Naive B cell (primary cell): Measurements from ENCODE around the gene EGFLAM. TPM values are rescaled to one million over a fixed set of nuclear protein-coding genes. Genes with fewer than 3 reads are reported as not detected.
"Not testable (repeated sequence)": the region's sequence is repeated elsewhere in the genome, so short reads cannot be mapped to it uniquely, and the experiment has no call there.

Experiments used
- ATAC-seq, 2 donors: fragments of 150-1000 bp; cut with Tn5 transposase; 2 replicates each; pipeline ENCODE4 v1.10.0; 2021; ENCODE audit warnings: low read depth in 2 of 2, mild to moderate bottlenecking in 2 of 2, moderate library complexity in 2 of 2
- DNase-seq: peaks from one replicate; pipeline ENCODE4 v3.0.0; 2022
- H3K27ac Mint-ChIP-seq, 6 donors: one replicate each; pipeline ENCODE4 v1.8.0; 2020 to 2022; ENCODE audit warnings: mild to moderate bottlenecking in 6 of 6, mixed read lengths in 6 of 6, moderate library complexity in 5 of 6, inconsistent platforms in 2 of 6
- H3K27me3 Mint-ChIP-seq, 3 donors: one replicate each; pipeline ENCODE4 v1.8.0; 2021 to 2022; ENCODE audit warnings: mixed read lengths in 3 of 3, mild to moderate bottlenecking in 1 of 3
- H3K36me3 Mint-ChIP-seq, 2 donors: one replicate each; pipeline ENCODE4 v1.8.0; 2020 to 2022; ENCODE audit warnings: mixed read lengths in 2 of 2, inconsistent platforms in 1 of 2, mild to moderate bottlenecking in 1 of 2
- H3K4me1 Mint-ChIP-seq, 3 donors: one replicate each; pipeline ENCODE4 v1.8.0; 2020 to 2022; ENCODE audit warnings: mixed read lengths in 3 of 3, inconsistent platforms in 1 of 3, mild to moderate bottlenecking in 1 of 3, moderate library complexity in 1 of 3
- H3K4me3 Mint-ChIP-seq, 8 donors: one replicate each; pipeline ENCODE4 v1.8.0; 2020 to 2022; ENCODE audit warnings: mild to moderate bottlenecking in 8 of 8, mixed read lengths in 8 of 8, moderate library complexity in 8 of 8, inconsistent platforms in 2 of 8
- H3K9me3 Mint-ChIP-seq, 7 donors: one replicate each; pipeline ENCODE4 v1.8.0; 2020 to 2022; ENCODE audit warnings: mixed read lengths in 7 of 7, mild to moderate bottlenecking in 5 of 7, inconsistent platforms in 2 of 7, moderate library complexity in 1 of 7
- polyA plus RNA-seq, 6 donors: library from polyadenylated mRNA; unstranded; fragments of 300-500 nt; fragmentation: Illumina TruSeq; gene quantifications; one replicate each; pipeline ENCODE4 v1.2.3, GENCODE V29; 2021; ENCODE audit warnings: low read depth in 6 of 6

The EGFLAM gene
- polyA plus RNA-seq, 6 donors from 2014 or later = not detected

GRCh38 chr5:38403877-38404635, 145.7 kb downstream of the EGFLAM start:
- no peaks in the 10 kb centered on the region for H3K36me3 Mint-ChIP-seq
- DNase-seq (no peak), ATAC-seq (no peak)
- no peak overlapping the region for H3K27ac Mint-ChIP-seq
- no peak overlapping the region for H3K4me3 Mint-ChIP-seq
- no peaks in the 10 kb centered on the region for H3K4me1 Mint-ChIP-seq
- H3K27me3 Mint-ChIP-seq = peaks cover 34 to 50% (median 41%) of the 10 kb centered on the region in 3 donors
- H3K9me3 Mint-ChIP-seq = peaks cover 0 to 3% (median 0%) of the 10 kb centered on the region in 7 donors

GRCh38 chr5:38404667-38405276, 146.4 kb downstream of the EGFLAM start:
- Mint-ChIP-seq H3K4me3 (no peak overlapping the region), H3K27ac (no peak overlapping the region), H3K9me3 (peaks cover 0 to 3% (median 0%) of the 10 kb centered on the region in 7 donors), H3K27me3 (peaks cover 34 to 47% (median 41%) of the 10 kb centered on the region in 3 donors), H3K36me3 (no peaks in the 10 kb centered on the region), H3K4me1 (no peaks in the 10 kb centered on the region)
- no peak for ATAC-seq
- DNase-seq = no peak

DNA sequence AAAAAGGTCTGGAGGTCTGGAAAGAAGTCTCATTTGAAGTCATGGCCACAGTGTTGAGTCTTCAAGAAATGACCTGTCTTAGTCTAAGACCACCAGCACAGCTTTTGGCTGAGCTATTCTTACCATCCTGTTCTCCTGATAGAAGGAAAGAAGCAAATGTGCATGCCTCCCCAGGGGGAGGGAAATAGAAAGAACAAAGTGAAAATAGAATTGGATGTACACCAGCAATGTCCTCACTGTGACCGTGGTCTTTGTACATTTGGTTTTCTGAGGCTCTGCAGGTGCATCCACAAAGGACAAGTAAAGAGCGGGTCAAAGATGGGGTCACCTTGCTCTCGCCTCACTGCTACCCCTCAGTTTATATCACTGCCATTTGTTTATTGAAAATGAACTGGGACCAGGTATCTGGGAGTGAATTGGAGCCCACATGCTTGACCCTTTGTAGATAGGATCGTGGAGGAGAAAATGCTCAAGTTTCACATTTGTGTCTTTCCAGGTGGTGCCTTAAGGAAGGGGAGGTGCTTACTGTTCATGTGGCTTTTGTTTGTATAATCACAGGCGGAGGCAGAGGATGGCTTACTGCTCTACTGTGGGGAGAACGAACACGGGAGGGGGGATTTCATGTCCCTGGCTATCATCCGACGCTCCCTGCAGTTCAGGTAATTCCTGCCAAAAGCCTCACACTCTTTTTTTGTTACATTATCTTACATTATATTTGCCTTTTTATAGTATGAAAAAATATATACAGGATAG, 150.3 kb downstream of the EGFLAM start:
- DNase-seq (no peak), ATAC-seq (no peak)
- Mint-ChIP-seq H3K4me1 (no peaks in the 10 kb centered on the region), H3K27me3 (peaks cover 9 to 25% (median 18%) of the 10 kb centered on the region in 3 donors), H3K27ac (no peak overlapping the region), H3K36me3 (no peaks in the 10 kb centered on the region), H3K9me3 (peaks cover 0 to 3% (median 0%) of the 10 kb centered on the region in 7 donors), H3K4me3 (no peak overlapping the region)

DNA sequence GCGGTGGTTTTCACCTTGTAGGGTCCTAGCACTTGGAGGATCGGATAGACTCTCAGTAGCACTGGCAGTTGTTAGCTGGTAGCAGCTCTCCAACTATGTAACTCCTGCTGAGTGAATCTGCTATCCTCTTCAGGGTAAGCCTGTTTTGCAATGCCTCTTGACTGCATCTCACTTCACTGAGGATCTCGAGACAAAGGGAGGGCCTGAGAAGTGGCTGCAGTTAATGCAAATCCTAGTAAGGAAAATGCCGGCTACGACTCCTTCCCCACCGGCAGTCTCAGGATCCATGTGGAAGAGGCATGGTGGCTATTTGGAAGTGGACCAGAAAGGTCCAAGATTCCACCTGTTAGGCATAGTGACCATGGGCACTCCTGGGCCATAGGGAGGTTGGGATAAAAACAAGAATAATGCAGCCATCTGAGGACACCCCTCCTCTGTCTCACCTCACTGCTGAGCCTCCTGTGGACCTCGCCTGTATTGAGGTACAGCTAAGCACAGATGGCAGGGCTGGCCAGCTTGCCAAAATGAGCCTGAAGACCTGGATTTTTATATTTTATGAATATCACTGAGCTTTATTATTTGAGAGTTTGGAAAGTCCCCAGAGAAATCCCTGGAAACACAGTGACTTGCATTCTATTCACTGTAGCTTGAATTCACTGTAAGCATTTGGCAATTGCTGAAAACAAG, 152.1 kb downstream of the EGFLAM start:
- ATAC-seq = no peak
- peaks cover 16 to 30% (median 29%) of the 10 kb centered on the region in 3 donors for H3K27me3 Mint-ChIP-seq

GRCh38 chr5:38413696-38414095, 155.3 kb downstream of the EGFLAM start:
- Mint-ChIP-seq H3K9me3 (peaks cover 0 to 4% (median 0%) of the 10 kb centered on the region in 7 donors), H3K4me1 (no peaks in the 10 kb centered on the region), H3K4me3 (no peak overlapping the region), H3K36me3 (no peaks in the 10 kb centered on the region), H3K27me3 (peaks cover 18 to 24% (median 21%) of the 10 kb centered on the region in 3 donors), H3K27ac (no peak overlapping the region)
- DNase-seq = no peak
- ATAC-seq = no peak

More for the DNA sequence above, 152.1 kb downstream of the EGFLAM start:
- DNase-seq = no peak
- Mint-ChIP-seq H3K4me3 (no peak overlapping the region), H3K4me1 (no peaks in the 10 kb centered on the region), H3K36me3 (no peaks in the 10 kb centered on the region), H3K27ac (no peak overlapping the region), H3K9me3 (peaks cover 0 to 4% (median 0%) of the 10 kb centered on the region in 7 donors)

GRCh38 chr5:38414348-38414747, 156.0 kb downstream of the EGFLAM start:
- H3K27me3 Mint-ChIP-seq = peaks cover 21 to 31% (median 21%) of the 10 kb centered on the region in 3 donors
- H3K9me3 Mint-ChIP-seq = peaks cover 0 to 4% (median 0%) of the 10 kb centered on the region in 7 donors
- ATAC-seq = no peak
- H3K36me3 Mint-ChIP-seq = no peaks in the 10 kb centered on the region
- no peak overlapping the region for H3K27ac Mint-ChIP-seq
- DNase-seq = no peak
- H3K4me1 Mint-ChIP-seq = no peaks in the 10 kb centered on the region
- H3K4me3 Mint-ChIP-seq = no peak overlapping the region

- H3K4me3 Mint-ChIP-seq, H3K27ac Mint-ChIP-seq, H3K9me3 Mint-ChIP-seq, ATAC-seq, DNase-seq, H3K4me1 Mint-ChIP-seq, H3K36me3 Mint-ChIP-seq: not testable (repeated sequence)
- H3K27me3 Mint-ChIP-seq = peaks cover 22 to 37% (median 25%) of the 10 kb centered on the region in 3 donors
Observed at GRCh38 chr5:38415772-38416171, 157.4 kb downstream of the EGFLAM start.

GRCh38 chr5:38417658-38418017, 159.3 kb downstream of the EGFLAM start:
- H3K27me3 Mint-ChIP-seq = peaks cover 35 to 46% (median 40%) of the 10 kb centered on the region in 3 donors
- H3K4me1 Mint-ChIP-seq = no peaks in the 10 kb centered on the region
- no peaks in the 10 kb centered on the region for H3K36me3 Mint-ChIP-seq
- DNase-seq = no peak
- H3K4me3 Mint-ChIP-seq = no peak overlapping the region
- H3K9me3 Mint-ChIP-seq = peaks cover 0 to 4% (median 0%) of the 10 kb centered on the region in 7 donors
- no peak overlapping the region for H3K27ac Mint-ChIP-seq
- no peak for ATAC-seq

DNA sequence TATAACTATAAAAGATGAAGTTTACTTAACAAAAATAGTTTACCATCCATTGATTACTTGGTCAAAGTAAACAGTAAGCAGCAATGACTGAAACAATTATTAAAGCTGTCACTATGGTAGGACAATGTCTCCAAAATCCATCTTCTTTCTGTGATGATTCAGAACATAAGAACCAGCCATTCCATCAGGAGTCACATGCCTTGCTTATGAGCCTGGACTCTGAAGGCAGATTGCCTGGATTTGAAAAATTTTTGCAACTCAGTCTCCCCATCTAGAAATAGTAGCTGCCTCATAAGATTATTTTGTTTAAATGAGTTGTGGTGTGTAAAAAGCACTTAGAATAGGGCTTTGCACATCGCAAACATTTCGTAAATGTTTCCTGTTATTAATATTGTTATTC, 161.9 kb downstream of the EGFLAM start:
- H3K27ac Mint-ChIP-seq = no peak overlapping the region
- H3K9me3 Mint-ChIP-seq = peaks cover 0 to 2% (median 0%) of the 10 kb centered on the region in 7 donors
- H3K4me1 Mint-ChIP-seq = no peaks in the 10 kb centered on the region
- no peak for ATAC-seq
- no peak overlapping the region for H3K4me3 Mint-ChIP-seq
- no peaks in the 10 kb centered on the region for H3K36me3 Mint-ChIP-seq
- no peak for DNase-seq
- H3K27me3 Mint-ChIP-seq = peaks cover 31 to 48% (median 37%) of the 10 kb centered on the region in 3 donors

DNA sequence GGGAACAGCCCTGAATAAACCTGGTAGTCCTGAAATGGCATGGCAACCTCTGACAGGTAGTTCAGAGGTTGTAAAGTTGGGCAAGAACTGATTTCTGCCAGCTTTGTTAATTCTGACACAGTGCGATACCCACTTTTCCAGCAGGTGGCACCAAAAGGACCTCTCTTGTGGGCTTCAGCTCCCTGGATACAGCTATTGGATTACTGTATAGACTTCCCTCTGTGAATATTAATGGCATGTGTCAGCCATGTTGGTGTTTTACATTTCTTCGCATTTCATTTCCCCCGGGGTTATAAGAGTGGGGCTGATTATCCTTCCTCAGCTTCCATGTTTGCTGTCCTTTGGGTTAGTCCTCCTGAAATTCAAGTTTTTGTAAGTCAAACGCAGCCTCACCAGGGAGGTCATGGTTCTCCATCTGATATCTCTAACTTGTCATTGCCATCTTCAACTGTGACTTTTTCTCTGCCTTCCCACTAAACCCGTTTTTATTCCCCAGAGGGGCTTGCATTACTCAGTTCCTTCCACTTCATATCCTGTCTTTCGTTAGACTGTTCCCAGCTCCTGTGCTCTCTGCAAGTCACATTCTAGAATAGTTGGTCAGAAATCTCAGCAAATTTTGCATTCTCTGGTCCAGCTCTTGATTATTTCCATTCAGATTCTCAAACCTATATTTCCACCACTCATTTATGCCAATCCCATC, 162.5 kb downstream of the EGFLAM start:
- no peak for DNase-seq
- Mint-ChIP-seq H3K9me3 (peaks cover 0 to 2% (median 0%) of the 10 kb centered on the region in 7 donors), H3K36me3 (no peaks in the 10 kb centered on the region), H3K27ac (no peak overlapping the region), H3K4me3 (no peak overlapping the region), H3K27me3 (peaks cover 28 to 47% (median 37%) of the 10 kb centered on the region in 3 donors), H3K4me1 (no peaks in the 10 kb centered on the region)
- no peak for ATAC-seq

DNA sequence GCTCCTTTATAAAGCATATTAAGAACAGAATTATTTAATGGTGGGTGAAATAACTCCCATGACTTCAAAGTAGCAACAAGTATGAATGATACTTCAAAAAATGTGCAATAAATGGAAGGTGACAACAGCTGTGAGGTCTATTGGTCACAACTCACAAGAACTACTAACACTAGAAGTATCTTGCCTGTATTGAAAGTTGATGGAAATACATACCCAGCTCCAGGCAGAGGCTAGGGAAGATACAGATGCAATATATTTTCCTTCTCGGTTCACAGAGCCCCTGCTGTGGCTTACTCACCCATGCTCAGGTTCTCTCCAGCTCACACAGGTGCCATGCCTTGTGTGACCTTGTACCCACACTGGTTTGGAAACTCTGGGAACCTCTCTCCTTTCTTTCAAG, 164.3 kb downstream of the EGFLAM start:
- H3K36me3 Mint-ChIP-seq = no peaks in the 10 kb centered on the region
- no peak overlapping the region for H3K27ac Mint-ChIP-seq
- H3K27me3 Mint-ChIP-seq = peaks cover 22 to 42% (median 40%) of the 10 kb centered on the region in 3 donors
- no peak for DNase-seq
- H3K9me3 Mint-ChIP-seq = peaks cover 0 to 2% (median 0%) of the 10 kb centered on the region in 7 donors
- ATAC-seq = no peak
- no peaks in the 10 kb centered on the region for H3K4me1 Mint-ChIP-seq
- no peak overlapping the region for H3K4me3 Mint-ChIP-seq

- no peak overlapping the region for H3K4me3 Mint-ChIP-seq
- no peak for DNase-seq
- H3K27ac Mint-ChIP-seq = no peak overlapping the region
- no peak for ATAC-seq
- peaks cover 0 to 2% (median 0%) of the 10 kb centered on the region in 7 donors for H3K9me3 Mint-ChIP-seq
- no peaks in the 10 kb centered on the region for H3K4me1 Mint-ChIP-seq
- peaks cover 22 to 42% (median 41%) of the 10 kb centered on the region in 3 donors for H3K27me3 Mint-ChIP-seq
- no peaks in the 10 kb centered on the region for H3K36me3 Mint-ChIP-seq
Observed at GRCh38 chr5:38423276-38424147, 165.2 kb downstream of the EGFLAM start.
